Common myeloid progenitor, CD34-positive (primary cell): Measurements from ENCODE around the gene ZNF512.

Experiments used
- CTCF ChIA-PET: fragments of 350-600 bp; sonication (Branson Sonifier 250); formaldehyde crosslinking; loops from one replicate; lab custom pipeline; 2021; ENCODE audit warnings: antibody characterized with exemption; lab: Charles Lee
- POLR2A ChIA-PET: fragments of 350-600 bp; sonication (Branson Sonifier 250); formaldehyde crosslinking; loops from one replicate; lab custom pipeline; 2021; ENCODE audit warnings: antibody characterized with exemption; lab: Charles Lee
- DNase-seq, 3 donors: peaks; one replicate each; pipeline versions ENCODE4 v3.0.0 to v3.0.0-alpha.2; 2013
- H3K27ac ChIP-seq, 2 experiments: 1 replicate in 1 of 2; 2 replicates in 1 of 2; pipeline ENCODE4 v1.7.0; 2013; ENCODE audit warnings: inconsistent platforms in 2 of 2, low read length in 2 of 2, mild to moderate bottlenecking in 2 of 2, low read depth in 1 of 2, moderate library complexity in 1 of 2; ENCODE audit not compliant: severe bottlenecking in 2 of 2, insufficient read depth in 1 of 2, poor library complexity in 1 of 2
- H3K27me3 ChIP-seq, 5 experiments: replicated peaks in 2 of 5; 1 replicate in 3 of 5; 2 replicates in 2 of 5; pipeline versions ENCODE4 v1.6.1 to v1.7.0; 2013; ENCODE audit warnings: low read length in 4 of 5, mild to moderate bottlenecking in 2 of 5, moderate library complexity in 2 of 5, inconsistent platforms in 1 of 5; ENCODE audit not compliant: insufficient read depth in 5 of 5, control insufficient read depth in 4 of 5
- H3K36me3 ChIP-seq, 4 experiments: 1 replicate in 2 of 4; 2 replicates in 2 of 4; pipeline versions ENCODE4 v1.6.1 to v1.7.0; 2013; ENCODE audit warnings: low read length in 3 of 4, control low read depth in 1 of 4, mild to moderate bottlenecking in 1 of 4; ENCODE audit not compliant: control insufficient read depth in 4 of 4, insufficient read depth in 4 of 4
- H3K4me1 ChIP-seq, 4 experiments: 1 replicate in 3 of 4; 2 replicates in 1 of 4; pipeline versions ENCODE4 v1.6.1 to v1.7.1; 2013; ENCODE audit warnings: low read length in 3 of 4, mild to moderate bottlenecking in 3 of 4, control low read depth in 1 of 4, inconsistent platforms in 1 of 4, moderate library complexity in 1 of 4; ENCODE audit not compliant: control insufficient read depth in 4 of 4, insufficient read depth in 4 of 4; ENCODE audit errors: control extremely low read depth in 1 of 4
- H3K4me3 ChIP-seq, 7 experiments: 1 replicate in 4 of 7; 2 replicates in 3 of 7; pipeline versions ENCODE4 v1.5.1 to v1.7.0; 2013; ENCODE audit warnings: mild to moderate bottlenecking in 7 of 7, low read length in 6 of 7, moderate library complexity in 6 of 7, inconsistent platforms in 2 of 7, low read depth in 2 of 7, control low read depth in 1 of 7; ENCODE audit not compliant: insufficient read depth in 4 of 7, control insufficient read depth in 1 of 7; ENCODE audit errors: extremely low read depth in 1 of 7
- H3K9me3 ChIP-seq, 5 experiments: 1 replicate in 4 of 5; 2 replicates in 1 of 5; pipeline versions ENCODE4 v1.6.1 to v1.7.1; 2013; ENCODE audit warnings: low read length in 4 of 5, mild to moderate bottlenecking in 2 of 5, inconsistent platforms in 1 of 5, low read depth in 1 of 5, moderate library complexity in 1 of 5; ENCODE audit not compliant: control insufficient read depth in 4 of 5, insufficient read depth in 2 of 5; ENCODE audit errors: control extremely low read depth in 1 of 5
- WGBS: methylation state at CpG from one replicate; pipeline ENCODE4 v1.1.5; 2013; ENCODE audit not compliant: insufficient coverage; 5-methylcytosine and 5-hydroxymethylcytosine counted together

Gene ZNF512

GRCh38 chr2:27569398-27569797 lies 13.4 kb upstream of the ZNF512 start:
- 100% methylated on average over 1 of the region's 2 CpGs for WGBS
- Histone ChIP-seq H3K4me3 (no peak overlapping the region), H3K4me1 (no peaks in the 10 kb centered on the region), H3K36me3 (no peaks in the 10 kb centered on the region), H3K9me3 (peaks cover 0 to 12% (median 0%) of the 10 kb centered on the region in 5 experiments), H3K27me3 (peaks cover 0 to 3% (median 2%) of the 10 kb centered on the region in 5 experiments), H3K27ac (no peak overlapping the region)
- POLR2A ChIA-PET: no interaction called here
- DNase-seq: no peak
- CTCF ChIA-PET: no interaction called here

- Histone ChIP-seq H3K27ac (no peak overlapping the region), H3K4me1 (no peaks in the 10 kb centered on the region), H3K27me3 (peaks cover 0 to 3% (median 2%) of the 10 kb centered on the region in 5 experiments), H3K9me3 (peaks cover under 1 to 27% (median 3%) of the 10 kb centered on the region in 5 experiments), H3K36me3 (no peaks in the 10 kb centered on the region), H3K4me3 (no peak overlapping the region)
- no peak for DNase-seq
- WGBS: 65% methylated on average over 3 of the region's 3 CpGs
- ChIA-PET POLR2A (no interaction called here), CTCF (interaction anchor here (1.6 kb wide), 1 partner anchor 9 kb away, joined by 4 read pairs; no protein-coding TSS in a partner anchor)
These were observed 11.6 kb upstream of the ZNF512 start for GRCh38 chr2:27571197-27571596.

- H3K4me3 ChIP-seq: no peak overlapping the region
- peaks cover 0 to 3% (median 0%) of the 10 kb centered on the region in 5 experiments for H3K27me3 ChIP-seq
- CTCF ChIA-PET: interaction anchor here (1.6 kb wide), 1 partner anchor 8 kb away, joined by 4 read pairs; no protein-coding TSS in a partner anchor
- H3K27ac ChIP-seq: no peak overlapping the region
- H3K36me3 ChIP-seq: no peaks in the 10 kb centered on the region
- H3K9me3 ChIP-seq: peaks cover 2 to 32% (median 3%) of the 10 kb centered on the region in 5 experiments
- POLR2A ChIA-PET: no interaction called here
- no peak for DNase-seq
- no peaks in the 10 kb centered on the region for H3K4me1 ChIP-seq
- 100% methylated on average over 1 of the region's 1 CpG for WGBS
These were observed 11.2 kb upstream of the ZNF512 start for GRCh38 chr2:27571681-27572080.

- DNase-seq: no peak
- Histone ChIP-seq H3K9me3 (peaks cover 3 to 39% (median 9%) of the 10 kb centered on the region in 5 experiments), H3K27ac (no peak overlapping the region), H3K4me3 (no peak overlapping the region), H3K4me1 (no peaks in the 10 kb centered on the region), H3K36me3 (no peaks in the 10 kb centered on the region), H3K27me3 (peaks cover 0 to 1% (median 0%) of the 10 kb centered on the region in 5 experiments)
- ChIA-PET CTCF (no interaction called here), POLR2A (no interaction called here)
- WGBS: 90% methylated on average over 2 of the region's 2 CpGs
These were observed 10.4 kb upstream of the ZNF512 start for GRCh38 chr2:27572439-27572838.

GRCh38 chr2:27572998-27573429 lies 9.8 kb upstream of the ZNF512 start:
- H3K36me3 ChIP-seq: no peaks in the 10 kb centered on the region
- H3K27me3 ChIP-seq: peaks cover 0 to 1% (median 0%) of the 10 kb centered on the region in 5 experiments
- H3K9me3 ChIP-seq: peaks cover 3 to 42% (median 10%) of the 10 kb centered on the region in 5 experiments
- POLR2A ChIA-PET: no interaction called here
- H3K4me3 ChIP-seq: no peak overlapping the region
- 83% methylated on average over 5 of the region's 6 CpGs for WGBS
- CTCF ChIA-PET: interaction anchor here (0.8 kb wide), 1 partner anchor 11 kb away, joined by 3 read pairs; no protein-coding TSS in a partner anchor
- no peak overlapping the region for H3K27ac ChIP-seq
- H3K4me1 ChIP-seq: no peaks in the 10 kb centered on the region
- DNase-seq: no peak

- CTCF ChIA-PET: interaction anchor here (0.8 to 1.3 kb wide), 2 partner anchors 12 to 17 kb away, joined by 3 read pairs; no protein-coding TSS in a partner anchor
- Histone ChIP-seq H3K27ac (no peak overlapping the region), H3K4me1 (no peaks in the 10 kb centered on the region), H3K36me3 (no peaks in the 10 kb centered on the region), H3K9me3 (peaks cover 3 to 44% (median 12%) of the 10 kb centered on the region in 5 experiments), H3K4me3 (no peak overlapping the region), H3K27me3 (peaks cover 0 to 1% (median 0%) of the 10 kb centered on the region in 5 experiments)
- POLR2A ChIA-PET: no interaction called here
- 85% methylated on average over 3 of the region's 3 CpGs for WGBS
- DNase-seq: no peak
These were observed 9.4 kb upstream of the ZNF512 start for GRCh38 chr2:27573452-27573851.

GRCh38 chr2:27581417-27582128 lies 1.3 kb upstream of the ZNF512 start:
- Histone ChIP-seq H3K4me1 (peaks cover 9 to 29% (median 15%) of the 10 kb centered on the region in 4 experiments), H3K27me3 (no peaks in the 10 kb centered on the region), H3K27ac (no peak overlapping the region), H3K36me3 (no peaks in the 10 kb centered on the region), H3K4me3 (no peak overlapping the region), H3K9me3 (peaks cover 3 to 31% (median 8%) of the 10 kb centered on the region in 5 experiments)
- CTCF ChIA-PET: interaction anchor here (1.5 kb wide), 1 partner anchor 8 kb away, joined by 3 read pairs; no protein-coding TSS in a partner anchor
- DNase-seq: no peak
- 96% methylated on average over 18 of the region's 19 CpGs for WGBS
- POLR2A ChIA-PET: no interaction called here
